ENCODE measurements around the gene APPBP2.
"Not testable (repeated sequence)": the region's sequence is repeated elsewhere in the genome, so short reads cannot be mapped to it uniquely, and the experiment has no call there.

The APPBP2 gene

GRCh38 chr17:60529806-60530205, 3.8 kb upstream of the APPBP2 start:
- DNase-seq = no peak

DNA sequence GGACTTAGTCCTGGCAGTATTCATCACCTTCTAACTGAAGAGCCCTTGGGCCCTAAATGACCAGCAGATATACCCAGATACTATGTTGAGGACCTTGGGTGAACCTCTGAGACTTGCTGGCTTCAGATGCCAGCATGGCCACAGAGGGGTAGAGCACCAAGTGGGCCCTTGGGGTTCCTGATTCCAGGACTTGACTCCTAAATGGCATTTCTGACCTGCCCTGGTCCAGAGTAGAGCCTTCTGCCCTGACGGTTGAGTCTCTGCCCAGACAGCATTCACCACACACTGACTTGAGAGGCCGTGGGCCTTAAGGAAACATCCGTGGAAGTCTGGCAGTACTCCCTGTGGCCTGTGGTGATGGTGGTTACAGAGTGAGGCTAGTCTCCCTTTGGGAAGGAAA, 2.8 kb upstream of the APPBP2 start:
- DNase-seq = peak; percentile 40

- no peak for DNase-seq
These were observed 1.7 kb upstream of the APPBP2 start for GRCh38 chr17:60527701-60528100.

DNA sequence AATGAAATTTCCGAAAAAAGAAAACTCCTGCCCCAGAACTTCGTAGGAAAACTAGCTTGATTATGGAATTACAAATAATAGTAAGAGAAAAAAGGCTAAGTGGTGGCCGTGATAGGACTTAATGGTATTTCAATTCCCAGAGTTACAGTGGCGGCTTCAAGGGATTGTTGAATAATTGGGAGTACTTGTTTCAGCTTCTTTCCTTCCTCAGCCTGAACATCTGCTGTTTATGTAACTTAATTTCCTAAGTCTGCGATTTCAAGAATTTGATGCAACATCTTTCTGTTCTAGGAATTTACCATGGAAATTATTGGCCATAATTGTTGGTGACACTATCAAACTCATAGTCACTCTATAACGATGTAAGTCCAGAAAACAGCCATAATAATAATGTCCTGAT, 684 bp upstream of the APPBP2 start:
- no peak for DNase-seq

- no peak for DNase-seq
These were observed 736 bp downstream of the APPBP2 start for GRCh38 chr17:60525328-60525684.

DNA sequence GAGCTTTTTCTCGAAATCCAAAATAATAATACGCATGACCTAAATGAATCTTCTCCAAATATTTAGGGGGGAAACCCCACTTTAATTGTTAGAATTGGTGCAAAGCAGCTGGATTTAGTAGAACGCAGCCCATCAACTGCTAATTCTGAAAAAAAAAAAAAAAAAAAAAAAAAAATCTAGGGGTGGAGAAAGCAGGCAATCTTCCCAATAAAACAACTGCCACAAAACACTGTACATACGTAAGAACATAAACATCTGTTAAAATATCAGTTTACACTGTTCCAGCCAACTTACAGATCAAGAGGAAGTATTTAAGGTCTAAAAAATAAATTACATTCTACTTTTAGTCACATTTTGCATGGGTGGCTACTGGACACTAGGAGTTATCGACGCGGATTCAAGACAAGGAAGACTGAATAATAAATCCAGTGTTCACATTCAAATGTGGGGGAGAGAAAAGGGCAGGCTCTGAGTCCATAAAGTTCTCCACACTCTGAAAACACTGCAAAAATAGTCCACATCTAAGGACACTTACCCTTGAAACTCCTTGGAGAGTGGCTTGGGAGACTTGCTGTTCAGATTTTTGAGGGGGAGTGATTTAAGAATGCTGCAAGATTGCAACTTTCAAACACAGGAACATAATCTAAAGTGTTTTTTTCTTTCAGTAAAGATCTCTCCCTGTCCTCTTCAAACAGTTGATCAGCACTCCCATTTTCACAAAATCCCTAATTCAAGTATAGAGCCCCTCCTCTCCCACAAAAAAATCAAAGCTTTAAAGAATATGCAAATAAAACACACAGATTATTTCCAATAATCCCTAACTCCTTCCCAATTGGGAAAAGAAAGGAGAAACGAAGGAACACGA, 1.3 kb downstream of the APPBP2 start:
- no peak for DNase-seq

- no peak for DNase-seq
These were observed 2.2 kb downstream of the APPBP2 start for GRCh38 chr17:60523822-60524221.

DNA sequence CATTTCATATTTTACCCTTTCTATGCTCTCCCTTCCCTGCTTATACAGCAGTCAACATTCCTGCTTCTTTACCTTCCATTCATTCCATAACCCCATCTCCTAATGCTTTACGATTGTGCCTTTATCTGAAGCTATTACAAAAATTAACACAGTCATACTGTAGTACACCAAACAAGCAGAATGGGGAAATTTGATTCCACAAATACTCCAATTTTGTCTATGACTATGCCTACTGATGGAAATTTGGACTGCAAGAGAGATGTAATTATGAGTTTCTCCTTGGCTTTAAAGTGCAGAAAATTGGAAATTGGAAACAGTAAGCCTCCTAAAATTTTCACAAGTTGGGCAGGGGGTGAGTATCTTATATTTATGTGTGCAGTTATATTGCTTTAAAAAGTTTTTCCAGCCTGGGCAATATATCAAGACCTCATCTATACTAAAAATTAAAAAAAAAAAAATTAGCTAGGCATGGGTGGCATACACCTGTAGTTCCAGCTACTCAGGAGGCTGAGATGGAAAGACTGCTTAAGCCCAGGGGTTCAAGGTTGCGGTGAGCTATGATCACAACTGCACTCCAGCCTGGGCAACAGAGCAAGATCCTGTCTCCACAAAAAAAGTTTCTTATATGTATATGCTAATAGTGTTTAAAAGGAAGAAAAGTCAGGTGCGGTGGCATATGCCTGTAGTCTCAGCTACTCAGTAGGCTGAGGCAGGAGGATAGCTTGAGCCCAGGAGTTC, 3.0 kb downstream of the APPBP2 start:
- no peak for DNase-seq

GRCh38 chr17:60519795-60520194, 6.2 kb downstream of the APPBP2 start:
- no peak for DNase-seq

- DNase-seq = not testable (repeated sequence)
These were observed 10.4 kb downstream of the APPBP2 start for GRCh38 chr17:60515683-60516082.

DNA sequence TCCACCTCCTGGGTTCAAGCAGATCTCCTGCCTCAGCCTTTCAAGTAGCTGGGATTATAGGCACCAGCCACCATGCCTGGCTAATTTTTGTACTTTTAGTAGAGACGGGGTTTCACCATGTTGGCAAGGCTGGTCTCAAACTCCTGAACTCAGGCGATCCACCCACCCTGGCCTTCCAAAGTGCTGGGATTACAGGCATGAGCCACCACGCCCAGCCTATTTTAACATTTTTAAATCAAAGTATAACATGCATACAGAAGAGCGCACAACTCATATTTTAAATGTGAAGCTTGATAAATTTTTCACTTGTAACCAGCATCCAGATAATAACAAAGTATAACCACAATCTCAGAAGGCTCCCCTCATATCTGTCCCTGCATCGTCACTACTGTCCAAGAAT, 10.8 kb downstream of the APPBP2 start:
- not testable (repeated sequence) for DNase-seq

- DNase-seq = no peak
These were observed 11.5 kb downstream of the APPBP2 start for GRCh38 chr17:60514500-60514899.

DNA sequence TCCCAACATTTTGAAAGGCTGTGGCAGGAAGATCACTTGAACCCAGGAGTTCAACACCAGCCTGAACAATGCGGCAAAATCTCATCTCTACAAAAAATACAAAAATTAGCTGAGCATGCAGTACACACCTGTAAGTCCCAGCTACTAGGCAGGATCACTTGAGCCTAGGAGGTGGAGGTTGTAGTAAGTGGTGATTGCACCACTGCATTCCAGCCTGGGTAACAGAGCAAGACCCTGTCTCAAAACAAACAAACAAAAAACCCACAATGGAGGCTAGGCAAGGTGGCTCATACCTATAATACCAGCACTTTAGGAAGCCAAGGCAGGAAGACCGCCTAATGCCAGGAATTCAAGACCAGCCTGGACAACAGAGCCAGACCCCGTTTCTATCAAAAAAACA, 12.0 kb downstream of the APPBP2 start:
- no peak for DNase-seq

DNA sequence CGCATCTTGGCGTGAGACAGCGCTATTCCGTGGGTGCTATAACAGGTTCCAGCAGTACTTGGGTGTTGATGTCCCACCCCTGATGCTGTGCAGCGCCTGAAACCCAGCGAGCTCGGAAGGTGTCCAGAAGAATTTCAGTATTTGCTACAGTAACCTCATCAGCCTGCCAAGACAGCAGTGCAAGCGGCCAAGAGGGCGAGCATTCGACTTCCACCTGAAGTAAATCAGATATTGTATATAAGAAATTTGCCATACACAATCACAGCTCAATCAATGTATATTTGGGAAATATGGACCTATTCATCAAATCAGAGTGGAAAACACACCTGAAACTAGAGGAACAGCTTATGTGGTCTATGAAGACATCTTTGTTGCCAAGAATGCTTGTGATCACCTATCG, 13.0 kb downstream of the APPBP2 start:
- DNase-seq = no peak

- no peak for DNase-seq
These were observed 15.3 kb downstream of the APPBP2 start for GRCh38 chr17:60510723-60511122.

GRCh38 chr17:60510031-60510430, 16.0 kb downstream of the APPBP2 start:
- DNase-seq = no peak

GRCh38 chr17:60508384-60508980, 17.6 kb downstream of the APPBP2 start:
- DNase-seq = no peak

- DNase-seq = no peak
These were observed 19.7 kb downstream of the APPBP2 start for GRCh38 chr17:60506312-60506711.

GRCh38 chr17:60502145-60502544, 23.9 kb downstream of the APPBP2 start:
- no peak for DNase-seq

GRCh38 chr17:60501589-60501988, 24.5 kb downstream of the APPBP2 start:
- DNase-seq = no peak

DNA sequence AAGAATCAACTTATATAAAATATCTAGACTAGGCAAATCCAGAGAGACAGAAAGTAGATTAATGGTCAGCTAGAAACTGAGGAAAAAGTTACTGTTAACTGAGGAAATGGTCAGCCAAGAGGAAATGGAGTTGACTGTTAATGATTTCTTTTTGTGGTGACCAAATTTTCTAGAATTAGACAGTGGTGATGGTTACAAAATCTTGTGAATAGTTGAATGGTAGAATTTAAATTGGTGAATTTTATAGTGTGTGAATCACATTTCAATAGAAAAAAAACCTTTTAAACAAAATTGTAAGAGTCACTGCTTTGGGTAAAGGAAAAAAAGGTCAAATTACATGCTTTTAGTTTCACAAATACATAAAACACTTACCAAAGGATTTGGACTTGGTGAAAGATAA, 30.0 kb downstream of the APPBP2 start:
- no peak for DNase-seq

- no peak for DNase-seq
These were observed 30.8 kb downstream of the APPBP2 start for GRCh38 chr17:60495260-60495659.

DNA sequence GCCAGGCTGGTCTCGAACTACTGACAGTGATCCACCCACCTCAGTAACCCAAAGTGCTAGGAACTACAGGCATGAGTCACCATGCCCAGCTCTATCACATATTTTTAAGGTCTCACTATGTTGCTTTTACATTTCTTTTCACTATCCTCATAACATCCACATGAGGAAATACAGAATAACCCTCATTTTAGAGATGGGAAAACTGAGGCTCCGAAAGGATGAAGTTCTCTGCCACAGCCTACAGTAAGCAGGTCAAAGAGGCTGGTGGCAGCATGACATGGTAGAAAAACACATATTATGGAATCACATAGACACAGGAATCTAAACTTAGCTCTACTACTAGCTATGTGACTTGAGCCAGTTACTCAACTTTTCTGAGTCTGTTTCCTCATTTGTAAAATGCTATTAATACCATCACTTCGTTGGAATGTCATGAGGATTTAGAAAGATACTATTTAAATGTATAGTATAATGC, 32.2 kb downstream of the APPBP2 start:
- DNase-seq = no peak

DNA sequence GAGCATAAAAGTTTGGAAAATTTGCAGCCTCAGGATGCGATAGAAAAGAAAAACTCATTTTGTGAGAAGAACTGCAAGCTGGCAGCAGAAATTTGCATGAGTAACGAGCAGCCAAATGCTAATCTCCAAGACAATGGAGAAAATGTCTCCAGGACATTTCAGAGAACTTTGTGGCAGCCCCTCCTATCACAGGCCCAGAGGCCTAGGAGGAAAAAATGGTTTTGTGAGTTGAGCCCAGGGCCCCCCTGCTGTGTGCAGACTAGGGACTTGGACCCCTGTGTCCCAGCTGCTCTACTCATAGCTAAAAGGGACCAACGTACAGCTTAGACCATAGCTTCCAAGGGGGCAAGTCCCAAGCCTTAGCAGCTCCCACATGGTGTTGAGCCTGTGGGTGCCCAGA, 34.3 kb downstream of the APPBP2 start:
- DNase-seq = no peak
